ENCODE measurements around the gene FNBP1. TPM values are rescaled to one million over a fixed set of nuclear protein-coding genes. Genes with fewer than 3 reads are reported as not detected.

The FNBP1 gene
- total and polyA plus RNA-seq, 10 of the 15 experiments (the other 5 are each of a cell fraction or from before 2014, with no cell fraction given) = 64.5 to 353 (median 179) TPM

DNA sequence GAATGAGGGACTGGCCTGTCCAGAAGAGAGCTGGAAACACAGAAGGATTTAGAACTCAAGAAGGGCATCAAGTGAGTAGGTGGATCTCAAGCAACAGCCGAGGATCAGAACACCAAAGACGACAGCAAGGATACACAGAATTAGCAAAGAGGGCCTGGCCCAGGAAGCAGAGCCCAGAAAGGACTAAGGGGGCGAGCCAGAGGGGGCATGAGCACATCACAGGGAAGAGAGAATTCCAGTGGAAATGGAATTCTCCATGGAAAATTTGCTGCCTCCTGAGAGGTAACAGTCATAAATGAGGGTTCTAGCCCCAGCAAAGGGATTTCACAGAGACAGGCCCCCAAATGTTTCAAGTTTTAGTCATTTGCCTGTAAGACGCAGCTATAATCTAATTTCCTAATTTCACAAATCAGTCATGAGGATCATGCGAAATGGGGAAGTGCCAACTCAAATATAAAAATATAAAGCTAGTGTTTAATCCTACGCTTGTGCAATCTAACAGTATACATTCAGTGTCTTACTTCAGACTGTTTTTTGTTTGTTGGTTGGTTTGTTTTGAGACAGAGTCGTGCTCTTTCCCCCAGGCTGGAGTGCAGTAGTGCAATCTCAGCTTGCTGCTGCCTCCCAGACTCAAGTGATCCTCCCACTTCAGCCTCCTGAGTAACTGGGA is 46.7 kb downstream of the FNBP1 start (continued):
- TF ChIP-seq, protein P1, sequence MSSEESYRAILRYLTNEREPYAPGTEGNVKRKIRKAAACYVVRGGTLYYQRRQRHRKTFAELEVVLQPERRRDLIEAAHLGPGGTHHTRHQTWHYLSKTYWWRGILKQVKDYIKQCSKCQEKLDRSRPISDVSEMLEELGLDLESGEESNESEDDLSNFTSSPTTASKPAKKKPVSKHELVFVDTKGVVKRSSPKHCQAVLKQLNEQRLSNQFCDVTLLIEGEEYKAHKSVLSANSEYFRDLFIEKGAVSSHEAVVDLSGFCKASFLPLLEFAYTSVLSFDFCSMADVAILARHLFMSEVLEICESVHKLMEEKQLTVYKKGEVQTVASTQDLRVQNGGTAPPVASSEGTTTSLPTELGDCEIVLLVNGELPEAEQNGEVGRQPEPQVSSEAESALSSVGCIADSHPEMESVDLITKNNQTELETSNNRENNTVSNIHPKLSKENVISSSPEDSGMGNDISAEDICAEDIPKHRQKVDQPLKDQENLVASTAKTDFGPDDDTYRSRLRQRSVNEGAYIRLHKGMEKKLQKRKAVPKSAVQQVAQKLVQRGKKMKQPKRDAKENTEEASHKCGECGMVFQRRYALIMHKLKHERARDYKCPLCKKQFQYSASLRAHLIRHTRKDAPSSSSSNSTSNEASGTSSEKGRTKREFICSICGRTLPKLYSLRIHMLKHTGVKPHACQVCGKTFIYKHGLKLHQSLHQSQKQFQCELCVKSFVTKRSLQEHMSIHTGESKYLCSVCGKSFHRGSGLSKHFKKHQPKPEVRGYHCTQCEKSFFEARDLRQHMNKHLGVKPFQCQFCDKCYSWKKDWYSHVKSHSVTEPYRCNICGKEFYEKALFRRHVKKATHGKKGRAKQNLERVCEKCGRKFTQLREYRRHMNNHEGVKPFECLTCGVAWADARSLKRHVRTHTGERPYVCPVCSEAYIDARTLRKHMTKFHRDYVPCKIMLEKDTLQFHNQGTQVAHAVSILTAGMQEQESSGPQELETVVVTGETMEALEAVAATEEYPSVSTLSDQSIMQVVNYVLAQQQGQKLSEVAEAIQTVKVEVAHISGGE (CRISPR knock-in tag; IDR thresholded peaks at IDR 0.05) = no peak
- TF ChIP-seq, protein P2, sequence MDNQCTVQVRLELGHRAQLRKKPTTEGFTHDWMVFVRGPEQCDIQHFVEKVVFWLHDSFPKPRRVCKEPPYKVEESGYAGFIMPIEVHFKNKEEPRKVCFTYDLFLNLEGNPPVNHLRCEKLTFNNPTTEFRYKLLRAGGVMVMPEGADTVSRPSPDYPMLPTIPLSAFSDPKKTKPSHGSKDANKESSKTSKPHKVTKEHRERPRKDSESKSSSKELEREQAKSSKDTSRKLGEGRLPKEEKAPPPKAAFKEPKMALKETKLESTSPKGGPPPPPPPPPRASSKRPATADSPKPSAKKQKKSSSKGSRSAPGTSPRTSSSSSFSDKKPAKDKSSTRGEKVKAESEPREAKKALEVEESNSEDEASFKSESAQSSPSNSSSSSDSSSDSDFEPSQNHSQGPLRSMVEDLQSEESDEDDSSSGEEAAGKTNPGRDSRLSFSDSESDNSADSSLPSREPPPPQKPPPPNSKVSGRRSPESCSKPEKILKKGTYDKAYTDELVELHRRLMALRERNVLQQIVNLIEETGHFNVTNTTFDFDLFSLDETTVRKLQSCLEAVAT (IDR thresholded peaks at IDR 0.05) = 0 out of 2 replicates have a peak, but pooled peaks have one; percentile 46
- no peak for TF ChIP-seq PML (IDR thresholded peaks at IDR 0.05; ENCODE audit: low read length)
- TF ChIP-seq SPI1 (IDR thresholded peaks at IDR 0.05; ENCODE audit: borderline replicate concordance, insufficient read depth, low read depth, low read length) = peak; percentile 91
- TF ChIP-seq ZBED1 (IDR thresholded peaks at IDR 0.05; ENCODE audit: borderline replicate concordance) = no peak
- no peak for TF ChIP-seq SMAD5 (IDR thresholded peaks at IDR 0.05; ENCODE audit: low read depth)
- TF ChIP-seq NR2C2 (IDR thresholded peaks at IDR 0.05; ENCODE audit: borderline replicate concordance, control insufficient read depth, insufficient read length, low read depth) = no peak
- TF ChIP-seq YY1 (IDR thresholded peaks at IDR 0.05; ENCODE audit: low read depth, low read length) = no peak
- TF ChIP-seq, protein P3, sequence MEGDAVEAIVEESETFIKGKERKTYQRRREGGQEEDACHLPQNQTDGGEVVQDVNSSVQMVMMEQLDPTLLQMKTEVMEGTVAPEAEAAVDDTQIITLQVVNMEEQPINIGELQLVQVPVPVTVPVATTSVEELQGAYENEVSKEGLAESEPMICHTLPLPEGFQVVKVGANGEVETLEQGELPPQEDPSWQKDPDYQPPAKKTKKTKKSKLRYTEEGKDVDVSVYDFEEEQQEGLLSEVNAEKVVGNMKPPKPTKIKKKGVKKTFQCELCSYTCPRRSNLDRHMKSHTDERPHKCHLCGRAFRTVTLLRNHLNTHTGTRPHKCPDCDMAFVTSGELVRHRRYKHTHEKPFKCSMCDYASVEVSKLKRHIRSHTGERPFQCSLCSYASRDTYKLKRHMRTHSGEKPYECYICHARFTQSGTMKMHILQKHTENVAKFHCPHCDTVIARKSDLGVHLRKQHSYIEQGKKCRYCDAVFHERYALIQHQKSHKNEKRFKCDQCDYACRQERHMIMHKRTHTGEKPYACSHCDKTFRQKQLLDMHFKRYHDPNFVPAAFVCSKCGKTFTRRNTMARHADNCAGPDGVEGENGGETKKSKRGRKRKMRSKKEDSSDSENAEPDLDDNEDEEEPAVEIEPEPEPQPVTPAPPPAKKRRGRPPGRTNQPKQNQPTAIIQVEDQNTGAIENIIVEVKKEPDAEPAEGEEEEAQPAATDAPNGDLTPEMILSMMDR (IDR thresholded peaks at IDR 0.05 in 2 of 3, conservative IDR thresholded peaks at IDR 0.05 in 1 of 3; ENCODE audit: control insufficient read depth in 2 of 3, extremely low read depth in 1 of 3, insufficient read depth in 1 of 3, low read depth in 3 of 3, low read length in 3 of 3) = no peak
- TF ChIP-seq CHD2 (IDR thresholded peaks at IDR 0.05; ENCODE audit: borderline replicate concordance, low read depth, low read length) = no peak
- no peak for TF ChIP-seq RELA (IDR thresholded peaks at IDR 0.05; ENCODE audit: borderline replicate concordance, partially characterized antibody)
- peak; percentile 83 for TF ChIP-seq EED (IDR thresholded peaks at IDR 0.05; ENCODE audit: low read depth)
- no peak for TF ChIP-seq HDAC6 (IDR thresholded peaks at IDR 0.05; ENCODE audit: unreplicated experiment)
- TF ChIP-seq, protein P4, sequence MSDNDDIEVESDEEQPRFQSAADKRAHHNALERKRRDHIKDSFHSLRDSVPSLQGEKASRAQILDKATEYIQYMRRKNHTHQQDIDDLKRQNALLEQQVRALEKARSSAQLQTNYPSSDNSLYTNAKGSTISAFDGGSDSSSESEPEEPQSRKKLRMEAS (IDR thresholded peaks at IDR 0.05; ENCODE audit: low read depth, low read length) = no peak
- 0 out of 2 replicates have a peak, but pooled peaks have one; percentile 11 for TF ChIP-seq CHD1 (IDR thresholded peaks at IDR 0.05; ENCODE audit: low read depth, low read length)
- no peak for TF ChIP-seq CBX5 (IDR thresholded peaks at IDR 0.05; ENCODE audit: low read depth)
- peak; percentile 59 for TF ChIP-seq POLR2AphosphoS5 (IDR thresholded peaks at IDR 0.05; ENCODE audit: low read length)
- TF ChIP-seq SMAD1 (IDR thresholded peaks at IDR 0.05; ENCODE audit: low read depth, partially characterized antibody) = no peak
- TF ChIP-seq ESRRA (IDR thresholded peaks at IDR 0.05; ENCODE audit: low read length) = no peak
- no peak for TF ChIP-seq FOXK2 (IDR thresholded peaks at IDR 0.05)
- TF ChIP-seq, protein P5, sequence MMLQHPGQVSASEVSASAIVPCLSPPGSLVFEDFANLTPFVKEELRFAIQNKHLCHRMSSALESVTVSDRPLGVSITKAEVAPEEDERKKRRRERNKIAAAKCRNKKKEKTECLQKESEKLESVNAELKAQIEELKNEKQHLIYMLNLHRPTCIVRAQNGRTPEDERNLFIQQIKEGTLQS (IDR thresholded peaks at IDR 0.05; ENCODE audit: borderline replicate concordance, extremely low read depth, low read depth, low read length) = no peak
